ENCODE results near the gene FKBP5. TPM values are rescaled to one million over a fixed set of nuclear protein-coding genes. Genes with fewer than 3 reads are reported as not detected.

Gene FKBP5
- total and polyA plus RNA-seq, 9 of the 15 experiments (the other 6 are each of a cell fraction or from before 2014, with no cell fraction given) = 32.7 to 151 (median 75.0) TPM

- TF ChIP-seq HNRNPH1 (optimal IDR thresholded peaks at IDR 0.05; ENCODE audit: low read depth, low read length) (no peak), LEF1 (IDR thresholded peaks at IDR 0.05) (no peak), ZNF232 (CRISPR knock-in tag; IDR thresholded peaks at IDR 0.05) (no peak), MTA1 (IDR thresholded peaks at IDR 0.05; ENCODE audit: borderline replicate concordance) (peak; percentile 34; the same call in 1 of the 2 replicates), ZBTB2 (IDR thresholded peaks at IDR 0.05) (peak; percentile 64; the same call in 1 of the 2 replicates), SP1 (CRISPR knock-in tag; IDR thresholded peaks at IDR 0.05) (no peak), ZNF778 (CRISPR knock-in tag; IDR thresholded peaks at IDR 0.05) (no peak), HLTF (IDR thresholded peaks at IDR 0.05) (peak; percentile 69; the same call in 1 of the 2 replicates), ETS1 (conservative IDR thresholded peaks at IDR 0.05; ENCODE audit: control insufficient read depth, low read depth, low read length) (peak; percentile 93; the same call in 1 of the 2 replicates), RBM22 (IDR thresholded peaks at IDR 0.05; ENCODE audit: low read depth, low read length, poor library complexity, severe bottlenecking) (peak; percentile 72), ZNF282 (CRISPR knock-in tag; IDR thresholded peaks at IDR 0.05) (peak; percentile 74; the same call in 1 of the 2 replicates), NR2C1 (IDR thresholded peaks at IDR 0.05) (no peak), NR2C1 (tag; IDR thresholded peaks at IDR 0.05) (peak; percentile 62; the same call in 1 of the 2 replicates), ZNF23 (CRISPR knock-in tag; IDR thresholded peaks at IDR 0.05) (no peak), GABPB1 (CRISPR knock-in tag; IDR thresholded peaks at IDR 0.05) (peak; percentile 72), ZBTB5 (IDR thresholded peaks at IDR 0.05) (peak; percentile 68), ZNF316 (IDR thresholded peaks at IDR 0.05) (peak; percentile 96), CAMTA2 (CRISPR knock-in tag; conservative IDR thresholded peaks at IDR 0.05) (no peak), MAFG (tag; conservative IDR thresholded peaks at IDR 0.05) (peak; percentile 56), CREBBP (IDR thresholded peaks at IDR 0.05; ENCODE audit: low read depth, low read length) (no peak), PTBP1 (IDR thresholded peaks at IDR 0.05; ENCODE audit: low read depth, low read length) (no peak), IRF2 (CRISPR knock-in tag; IDR thresholded peaks at IDR 0.05) (no peak), COPS2 (conservative IDR thresholded peaks at IDR 0.05) (no peak), HMBOX1 (IDR thresholded peaks at IDR 0.05) (peak; percentile 58; the same call in 1 of the 2 replicates), MYBL2 (IDR thresholded peaks at IDR 0.05; ENCODE audit: low read depth) (no peak), MYBL2 (CRISPR knock-in tag; IDR thresholded peaks at IDR 0.05; ENCODE audit: borderline replicate concordance) (no peak)
These were observed 39.4 kb upstream of the FKBP5 start (continued) for GRCh38 chr6:35727935-35728682.
